Gastrocnemius medialis (tissue), 4 donors: ENCODE measurements around the gene RGPD6. TPM values are rescaled to one million over a fixed set of nuclear protein-coding genes. Genes with fewer than 3 reads are reported as not detected.
"Not testable (repeated sequence)": the region's sequence is repeated elsewhere in the genome, so short reads cannot be mapped to it uniquely, and the experiment has no call there.

Experiments used
- ATAC-seq, 2 donors: fragments of 150-250 bp; one replicate each; pipeline ENCODE4 v1.9.1; 2016
- DNase-seq, 2 donors: peaks; one replicate each; pipeline ENCODE4 v3.0.0-alpha.2; 2019
- H3K27ac ChIP-seq, 4 donors: fragments of 200-600 bp; sonication (generic); 1 replicate in 1 of 4; 2 replicates in 3 of 4; pipeline ENCODE4 v1.5.1; 2016 to 2018; ENCODE audit warnings: mild to moderate bottlenecking in 2 of 4, moderate library complexity in 1 of 4
- H3K27me3 ChIP-seq, 3 donors: fragments of 200-600 bp; sonication (generic) in 2 of 3; 1 replicate in 1 of 3; 2 replicates in 2 of 3; pipeline versions ENCODE4 v1.5.1 to v1.6.0; 2016 to 2019; ENCODE audit warnings: mild to moderate bottlenecking in 1 of 3, moderate library complexity in 1 of 3
- H3K36me3 ChIP-seq, 2 donors: fragments of 200-600 bp; sonication (generic) in 1 of 2; one replicate each; pipeline ENCODE4 v1.5.1; 2017 to 2018
- H3K4me1 ChIP-seq, 2 donors: fragments of 200-600 bp; sonication (generic) in 1 of 2; one replicate each; pipeline ENCODE4 v1.5.1; 2016 to 2017; ENCODE audit warnings: mild to moderate bottlenecking in 2 of 2
- H3K4me3 ChIP-seq, 4 donors: fragments of 200-600 bp; sonication (generic) in 3 of 4; 1 replicate in 1 of 4; 2 replicates in 3 of 4; pipeline ENCODE4 v1.5.1; 2016 to 2019; ENCODE audit warnings: mild to moderate bottlenecking in 2 of 4
- H3K9me3 ChIP-seq, 3 donors: fragments of 200-600 bp; sonication (generic) in 2 of 3; 1 replicate in 1 of 3; 2 replicates in 2 of 3; pipeline ENCODE4 v1.5.1; 2016 to 2019
- in situ Hi-C, 4 donors: fragments of 200-750 bp; cut with MboI; loops; one replicate each; pipeline versions ENCODE4 v1.15.0 to v1.8.0; 2017; ENCODE audit warnings: low sequenced_read_pairs in 4 of 4
- intact Hi-C: fragments of 100-400 bp; cut with DNase I; formaldehyde crosslinking; loops from one replicate; pipeline ENCODE4 v1.15.1; 2023; ENCODE audit warnings: low total_unique reads
- total RNA-seq, 4 donors: library from RNA; depleted of rRNA; stranded (reverse); fragments of >200 nt; gene quantifications; one replicate each; pipeline versions ENCODE4 v1.1.0 to v1.2.3, GENCODE V29; 2016

Gene RGPD6
- total RNA-seq, 4 donors from 2014 or later: 20.3 to 33.2 (median 26.9) TPM

DNA sequence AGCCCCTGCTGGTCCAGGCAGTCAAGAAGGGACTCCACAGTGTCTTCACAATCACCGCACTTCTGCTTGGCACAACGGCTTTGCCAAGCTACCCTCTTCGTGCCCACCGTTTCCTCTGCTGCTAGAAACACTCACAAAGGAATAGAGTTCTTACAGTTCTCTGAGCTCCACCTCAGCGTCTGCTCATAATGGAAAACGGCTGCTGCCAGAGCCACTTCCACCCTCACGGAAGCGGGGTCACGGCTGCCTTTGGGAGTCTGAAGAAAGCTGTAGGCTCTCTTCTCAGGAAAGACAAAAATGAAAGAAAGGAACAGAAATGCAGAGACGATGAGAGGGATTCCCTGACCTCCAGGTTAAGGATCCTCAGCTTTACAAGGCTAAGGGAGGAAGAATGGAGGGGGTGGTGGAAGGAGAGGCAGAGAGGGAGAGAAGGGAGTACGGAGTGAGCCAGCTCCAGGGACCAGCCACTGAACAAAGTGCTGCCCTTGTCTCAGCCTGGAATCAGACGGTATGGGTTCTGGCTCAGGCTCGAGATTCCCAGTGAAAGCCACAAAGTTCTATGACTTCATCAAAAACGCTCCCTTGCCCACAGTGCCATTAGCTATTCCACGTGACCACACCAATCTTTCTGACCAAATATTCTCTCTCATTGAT, 12.8 kb upstream of the RGPD6 start:
- in situ Hi-C loops, intact Hi-C loops, H3K27me3 ChIP-seq, H3K36me3 ChIP-seq, H3K4me3 ChIP-seq, DNase-seq, H3K27ac ChIP-seq, H3K4me1 ChIP-seq, H3K9me3 ChIP-seq, ATAC-seq: not testable (repeated sequence)

DNA sequence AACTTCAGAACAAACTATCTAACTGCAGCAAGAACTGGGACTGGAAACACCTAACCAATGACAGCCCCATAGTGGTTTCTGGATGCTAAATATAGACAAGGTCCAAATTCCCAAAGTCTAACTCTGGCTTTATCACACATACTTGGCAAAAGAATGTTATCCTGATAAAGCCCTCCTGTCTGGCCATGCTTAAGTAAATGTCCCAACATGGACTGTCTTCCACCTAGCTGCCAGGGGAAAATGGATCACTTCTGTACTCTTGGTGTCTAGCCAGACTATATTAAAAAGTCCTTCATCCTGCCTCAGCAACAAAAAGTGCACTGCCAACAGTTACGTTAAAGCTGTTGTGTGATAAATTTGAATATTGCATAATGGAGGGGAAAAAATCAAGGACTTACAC, 11.5 kb upstream of the RGPD6 start:
- H3K36me3 ChIP-seq, H3K4me1 ChIP-seq, H3K9me3 ChIP-seq, intact Hi-C loops, in situ Hi-C loops, DNase-seq, ATAC-seq, H3K27ac ChIP-seq, H3K27me3 ChIP-seq, H3K4me3 ChIP-seq: not testable (repeated sequence)

DNA sequence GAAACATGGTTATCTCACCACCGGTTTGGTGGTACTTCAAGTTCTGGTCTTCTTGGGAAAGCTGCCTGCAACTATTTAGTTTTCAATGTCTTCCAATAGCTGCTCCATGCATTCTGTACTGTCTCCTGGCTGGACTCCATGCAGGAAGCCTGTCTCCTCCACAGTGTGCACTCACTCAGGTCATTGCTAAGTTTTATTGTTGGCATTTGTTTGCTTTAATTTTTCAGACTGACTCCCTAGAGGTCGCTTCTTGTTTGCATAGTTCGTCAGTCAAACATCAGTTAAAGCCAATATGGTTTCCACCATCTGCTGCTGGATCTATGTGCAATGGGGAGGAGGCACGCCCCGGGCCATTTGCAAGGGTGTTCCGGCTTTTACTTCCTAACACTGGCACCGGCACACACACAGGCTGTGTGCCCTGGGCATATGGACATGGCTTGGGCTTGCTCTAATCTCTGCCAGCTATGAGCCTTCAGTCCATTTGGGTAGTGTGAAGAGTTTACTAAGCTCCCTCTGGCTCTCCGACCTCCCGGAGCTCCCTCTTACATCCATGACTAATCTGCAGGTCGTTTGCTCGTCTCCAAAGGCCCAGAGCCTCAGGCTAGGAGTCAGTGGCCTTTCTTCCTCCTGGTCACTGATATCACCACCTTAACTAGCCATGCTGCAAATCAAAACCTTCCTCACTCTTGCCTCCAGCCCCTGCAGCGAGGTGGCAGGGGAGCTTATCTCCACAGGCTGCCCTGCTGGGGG, 2.4 kb upstream of the RGPD6 start:
- ATAC-seq, H3K36me3 ChIP-seq, H3K27ac ChIP-seq, H3K27me3 ChIP-seq, DNase-seq, H3K9me3 ChIP-seq, in situ Hi-C loops, intact Hi-C loops, H3K4me3 ChIP-seq, H3K4me1 ChIP-seq: not testable (repeated sequence)

DNA sequence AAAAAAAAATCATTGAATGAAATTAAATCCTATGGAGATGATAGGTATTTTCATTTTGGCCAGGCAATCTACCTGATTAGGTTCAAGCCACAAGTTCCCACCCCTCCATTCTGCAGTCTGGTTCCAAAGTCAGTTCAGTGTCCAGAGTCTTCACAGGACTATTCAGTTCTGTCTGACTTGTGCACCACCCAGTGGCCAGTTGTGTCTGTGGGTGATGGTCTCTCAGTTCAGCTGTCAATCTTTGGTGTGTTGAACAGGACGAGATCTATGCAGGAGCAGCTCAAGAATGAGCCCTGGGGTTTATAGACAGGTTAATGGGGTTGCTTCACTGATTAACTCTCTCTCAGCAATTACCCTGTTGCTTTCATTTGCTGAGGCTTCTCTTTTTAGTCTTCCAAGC, 1.4 kb upstream of the RGPD6 start:
- H3K4me3 ChIP-seq, in situ Hi-C loops, H3K36me3 ChIP-seq, intact Hi-C loops, H3K9me3 ChIP-seq, H3K27me3 ChIP-seq, H3K27ac ChIP-seq, DNase-seq, H3K4me1 ChIP-seq: not testable (repeated sequence)
- ATAC-seq: peak; percentile 64 to 71

DNA sequence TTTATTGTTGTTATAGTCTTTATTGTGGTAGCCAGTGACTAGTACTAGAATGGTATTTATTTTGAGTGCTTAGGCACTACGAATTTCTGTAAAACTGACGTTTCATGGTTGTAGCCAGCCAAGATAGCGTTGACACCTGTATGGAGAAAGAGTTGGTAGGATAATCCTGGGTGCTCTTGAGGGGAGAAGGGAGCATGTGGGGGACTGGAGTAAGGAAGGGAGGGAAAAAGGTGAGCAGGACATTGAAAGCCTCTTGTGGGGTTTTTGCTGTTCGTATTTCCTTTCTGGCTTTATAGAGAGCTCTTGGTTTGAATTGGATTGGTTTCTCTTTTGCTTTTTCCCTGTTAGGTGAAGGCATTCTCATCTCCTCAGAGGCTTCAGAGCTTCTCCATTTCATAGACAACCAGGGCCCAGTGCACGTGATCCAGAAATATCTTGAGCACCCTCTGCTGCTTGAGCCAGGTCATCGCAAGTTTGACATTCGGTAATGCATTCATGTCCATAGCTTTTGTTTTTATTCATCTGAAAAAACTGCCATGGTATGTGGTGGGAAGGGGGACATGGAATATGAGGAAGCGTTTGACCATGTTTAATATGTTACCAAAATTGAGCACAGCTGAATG, 77.2 kb downstream of the RGPD6 start:
- DNase-seq, H3K4me1 ChIP-seq, intact Hi-C loops, H3K4me3 ChIP-seq, H3K9me3 ChIP-seq, in situ Hi-C loops, H3K27me3 ChIP-seq, H3K27ac ChIP-seq, H3K36me3 ChIP-seq: not testable (repeated sequence)
- ATAC-seq: peak; percentile 54 to 62

- ATAC-seq, H3K4me3 ChIP-seq, H3K9me3 ChIP-seq, in situ Hi-C loops, DNase-seq, H3K27me3 ChIP-seq, intact Hi-C loops, H3K4me1 ChIP-seq, H3K27ac ChIP-seq, H3K36me3 ChIP-seq: not testable (repeated sequence)
These were observed 81.0 kb downstream of the RGPD6 start for GRCh38 chr2:110496027-110496426.

GRCh38 chr2:110494488-110494887, 82.5 kb downstream of the RGPD6 start:
- H3K27ac ChIP-seq, DNase-seq, in situ Hi-C loops, ATAC-seq, H3K9me3 ChIP-seq, H3K27me3 ChIP-seq, intact Hi-C loops, H3K4me1 ChIP-seq, H3K36me3 ChIP-seq, H3K4me3 ChIP-seq: not testable (repeated sequence)

GRCh38 chr2:110488991-110489390, 88.0 kb downstream of the RGPD6 start:
- intact Hi-C loops, H3K27ac ChIP-seq, in situ Hi-C loops, H3K4me3 ChIP-seq, DNase-seq, H3K36me3 ChIP-seq, ATAC-seq, H3K9me3 ChIP-seq, H3K4me1 ChIP-seq, H3K27me3 ChIP-seq: not testable (repeated sequence)

GRCh38 chr2:110482697-110483096, 94.3 kb downstream of the RGPD6 start:
- H3K27ac ChIP-seq, H3K4me1 ChIP-seq, H3K4me3 ChIP-seq, in situ Hi-C loops, H3K27me3 ChIP-seq, intact Hi-C loops, H3K9me3 ChIP-seq, DNase-seq, ATAC-seq, H3K36me3 ChIP-seq: not testable (repeated sequence)

DNA sequence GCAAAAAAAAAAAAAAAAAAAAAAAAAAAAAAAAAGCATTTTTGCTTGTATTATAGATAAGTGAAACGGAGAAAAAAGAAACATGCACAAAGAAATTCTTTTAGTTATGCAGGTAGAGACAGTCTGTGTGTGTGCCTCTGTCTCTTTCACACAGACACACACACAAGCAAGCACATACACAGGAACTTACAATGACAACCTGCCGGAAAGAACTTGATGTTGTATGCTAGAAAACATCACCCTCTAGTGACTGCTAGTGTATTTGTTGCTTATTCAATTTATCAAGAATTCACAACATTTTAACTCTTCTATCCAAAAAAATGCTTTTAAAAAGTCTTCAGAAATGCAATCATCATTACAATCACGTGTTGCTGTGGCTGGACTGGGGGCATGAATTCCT, 95.8 kb downstream of the RGPD6 start:
- H3K27ac ChIP-seq, in situ Hi-C loops, H3K4me3 ChIP-seq, H3K9me3 ChIP-seq, H3K4me1 ChIP-seq, H3K36me3 ChIP-seq, H3K27me3 ChIP-seq, DNase-seq, intact Hi-C loops: not testable (repeated sequence)
- ATAC-seq: peak in 1 of 2 donors; percentile 50

DNA sequence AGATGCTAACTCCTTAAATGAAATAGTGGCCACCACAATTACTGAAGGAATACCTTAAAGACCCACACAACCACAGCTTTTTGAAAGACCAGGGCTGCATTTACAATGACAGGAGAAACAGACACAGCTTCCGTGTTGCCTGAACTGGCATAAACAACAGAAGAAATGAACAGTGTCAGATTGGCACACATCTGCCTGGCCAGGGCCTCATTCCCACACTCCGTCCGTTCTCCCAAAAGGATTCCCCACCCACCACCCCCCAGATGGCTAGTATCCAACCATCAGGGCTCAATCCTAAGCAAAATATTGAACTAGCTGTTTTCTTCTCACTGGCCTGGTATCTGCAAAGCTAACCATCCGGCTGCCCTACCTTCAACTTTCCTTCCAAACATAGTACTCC, 96.9 kb downstream of the RGPD6 start:
- H3K4me1 ChIP-seq, H3K36me3 ChIP-seq, H3K27me3 ChIP-seq, H3K4me3 ChIP-seq, H3K27ac ChIP-seq, DNase-seq, intact Hi-C loops, H3K9me3 ChIP-seq, ATAC-seq, in situ Hi-C loops: not testable (repeated sequence)

DNA sequence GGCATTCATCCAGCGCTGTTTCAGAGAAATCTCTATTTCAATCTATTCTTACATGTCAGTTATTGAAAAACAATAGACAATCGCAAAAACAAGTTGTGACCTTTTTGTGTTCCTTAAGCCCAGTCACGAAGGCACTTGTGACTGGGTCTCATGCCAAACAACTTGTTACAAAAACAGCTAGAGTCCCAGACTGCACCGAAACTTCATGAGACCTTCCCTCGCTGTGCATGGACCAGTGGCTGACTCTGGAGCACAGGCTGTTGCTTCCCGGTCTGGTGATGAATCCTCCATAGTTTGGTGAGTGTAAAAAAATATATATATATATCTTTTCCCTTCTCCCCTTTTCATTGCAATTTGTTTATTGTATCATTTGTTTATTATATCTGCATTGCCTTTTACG, 99.7 kb downstream of the RGPD6 start:
- DNase-seq, H3K36me3 ChIP-seq, H3K27me3 ChIP-seq, ATAC-seq, H3K9me3 ChIP-seq, H3K4me1 ChIP-seq, H3K4me3 ChIP-seq, intact Hi-C loops, H3K27ac ChIP-seq, in situ Hi-C loops: not testable (repeated sequence)
